Osteocyte (in vitro differentiated cells): ENCODE data around the gene ZNF511. TPM values are rescaled to one million over a fixed set of nuclear protein-coding genes. Genes with fewer than 3 reads are reported as not detected.

ENCODE experiments used
- DNase-seq: peaks from one replicate; pipeline ENCODE4 v3.0.0; 2021; ENCODE audit warnings: mixed read lengths; ENCODE audit not compliant: unreplicated experiment; ENCODE audit errors: extremely low spot score
- H3K27ac Mint-ChIP-seq: one replicate; pipeline ENCODE4 v1.8.0; 2021; ENCODE audit warnings: mild to moderate bottlenecking, mixed read lengths; ENCODE audit not compliant: unreplicated experiment
- H3K27me3 Mint-ChIP-seq: one replicate; pipeline ENCODE4 v1.8.0; 2021; ENCODE audit warnings: mixed read lengths; ENCODE audit not compliant: unreplicated experiment
- H3K36me3 Mint-ChIP-seq: one replicate; pipeline ENCODE4 v1.8.0; 2021; ENCODE audit warnings: mixed read lengths; ENCODE audit not compliant: unreplicated experiment
- H3K4me1 Mint-ChIP-seq: one replicate; pipeline ENCODE4 v1.8.0; 2021; ENCODE audit warnings: mixed read lengths; ENCODE audit not compliant: unreplicated experiment
- H3K4me3 Mint-ChIP-seq: one replicate; pipeline ENCODE4 v1.8.0; 2021; ENCODE audit warnings: mild to moderate bottlenecking, moderate library complexity, mixed read lengths; ENCODE audit not compliant: unreplicated experiment
- H3K9me3 Mint-ChIP-seq: one replicate; pipeline ENCODE4 v1.8.0; 2021; ENCODE audit warnings: mixed read lengths; ENCODE audit not compliant: unreplicated experiment
- CTCF ChIP-seq: fragments of 200-600 bp; sonication (generic); IDR thresholded peaks from 2 replicates; pipeline ENCODE4 v1.5.0; 2021; ENCODE audit warnings: antibody characterized with exemption, mild to moderate bottlenecking, moderate library complexity
- total RNA-seq: library from RNA; stranded (reverse); gene quantifications from 2 replicates; pipeline ENCODE4 v1.2.1, GENCODE V29; 2021

The ZNF511 gene
- total RNA-seq, 1 donor from 2014 or later, result 39.1 TPM

GRCh38 chr10:133277277-133277992 is 31.3 kb upstream of the ZNF511 start:
- DNase-seq, result no peak
- Mint-ChIP-seq H3K4me1 (peaks cover 17% of the 10 kb centered on the region), H3K27ac (no peak overlapping the region), H3K36me3 (peaks cover 7% of the 10 kb centered on the region), H3K27me3 (no peaks in the 10 kb centered on the region), H3K4me3 (no peak overlapping the region), H3K9me3 (no peaks in the 10 kb centered on the region)
- TF ChIP-seq CTCF, result no peak

- Mint-ChIP-seq H3K27me3 (no peaks in the 10 kb centered on the region), H3K27ac (no peak overlapping the region), H3K4me1 (peaks cover 17% of the 10 kb centered on the region), H3K4me3 (no peak overlapping the region), H3K9me3 (no peaks in the 10 kb centered on the region), H3K36me3 (peaks cover 11% of the 10 kb centered on the region)
- no peak for TF ChIP-seq CTCF
- DNase-seq, result no peak
Measured at GRCh38 chr10:133277993-133278576, 30.6 kb upstream of the ZNF511 start.

- Mint-ChIP-seq H3K27me3 (no peaks in the 10 kb centered on the region), H3K9me3 (no peaks in the 10 kb centered on the region), H3K4me3 (no peak overlapping the region), H3K36me3 (peaks cover 14% of the 10 kb centered on the region), H3K27ac (peak overlapping the region; percentile 34), H3K4me1 (peaks cover 17% of the 10 kb centered on the region)
- TF ChIP-seq CTCF, result no peak
- no peak for DNase-seq
Measured at GRCh38 chr10:133278577-133279265, 30.0 kb upstream of the ZNF511 start.

GRCh38 chr10:133279326-133280226 is 29.1 kb upstream of the ZNF511 start:
- Mint-ChIP-seq H3K27me3 (no peaks in the 10 kb centered on the region), H3K4me3 (no peak overlapping the region), H3K4me1 (peaks cover 17% of the 10 kb centered on the region), H3K27ac (no peak overlapping the region), H3K36me3 (peaks cover 20% of the 10 kb centered on the region), H3K9me3 (no peaks in the 10 kb centered on the region)
- DNase-seq, result no peak
- no peak for TF ChIP-seq CTCF
